HK-2 (cell line): ENCODE data around the gene MTHFSD.

ENCODE experiments used
- DNase-seq: peaks from one replicate; pipeline ENCODE4 v3.0.0-alpha.2; 2018; ENCODE audit not compliant: unreplicated experiment

MTHFSD gene

DNA sequence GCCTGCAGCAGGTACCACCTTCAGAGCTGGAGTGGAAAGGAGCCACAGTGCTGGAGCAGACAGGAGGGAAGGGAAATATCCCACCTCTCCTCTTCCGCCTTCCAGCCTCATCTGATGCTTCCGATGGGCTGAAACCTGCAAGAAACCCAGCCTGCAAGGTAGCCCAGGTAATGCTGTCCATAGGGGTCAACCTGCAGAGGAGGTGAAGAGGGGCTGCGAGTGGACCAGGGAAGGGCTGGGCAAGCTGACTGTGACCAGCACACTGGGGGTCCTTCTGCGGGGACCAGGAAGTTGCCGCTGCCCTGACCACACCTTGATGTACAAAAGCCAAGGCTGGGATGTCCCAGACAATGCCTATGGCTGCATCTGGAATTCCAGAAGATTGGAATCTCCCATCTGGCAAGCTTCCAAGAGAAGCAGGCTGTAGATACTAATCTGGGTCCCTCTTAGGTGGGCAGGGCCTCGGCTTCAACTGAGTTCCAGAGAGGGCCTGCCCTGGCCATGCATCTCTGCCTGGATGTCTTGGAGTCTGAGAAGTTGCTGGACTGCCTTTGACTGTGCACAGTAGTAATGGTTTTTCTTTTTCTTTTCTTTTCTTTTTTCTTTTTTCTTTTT lies 29.1 kb upstream of the MTHFSD start:
- no peak for DNase-seq

DNA sequence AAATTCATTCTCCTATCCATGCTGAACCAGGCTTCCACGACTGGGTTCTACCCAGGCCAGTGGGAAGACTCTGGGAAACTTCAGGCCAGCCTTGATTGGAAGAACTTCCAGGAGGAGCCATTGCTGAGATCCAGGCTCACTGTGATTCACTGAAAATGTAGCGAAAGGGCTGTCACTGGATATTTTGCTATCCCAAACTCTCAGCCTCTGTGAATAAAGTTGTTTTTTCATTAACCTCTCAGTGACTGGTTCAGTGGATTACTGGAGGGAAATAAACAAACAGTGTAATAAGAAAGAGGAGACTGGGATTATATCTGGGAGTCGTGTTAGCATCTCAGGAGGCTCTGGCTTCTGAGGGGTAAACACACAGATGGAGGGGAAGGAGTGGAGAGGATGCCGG lies 26.4 kb upstream of the MTHFSD start:
- no peak for DNase-seq

DNA sequence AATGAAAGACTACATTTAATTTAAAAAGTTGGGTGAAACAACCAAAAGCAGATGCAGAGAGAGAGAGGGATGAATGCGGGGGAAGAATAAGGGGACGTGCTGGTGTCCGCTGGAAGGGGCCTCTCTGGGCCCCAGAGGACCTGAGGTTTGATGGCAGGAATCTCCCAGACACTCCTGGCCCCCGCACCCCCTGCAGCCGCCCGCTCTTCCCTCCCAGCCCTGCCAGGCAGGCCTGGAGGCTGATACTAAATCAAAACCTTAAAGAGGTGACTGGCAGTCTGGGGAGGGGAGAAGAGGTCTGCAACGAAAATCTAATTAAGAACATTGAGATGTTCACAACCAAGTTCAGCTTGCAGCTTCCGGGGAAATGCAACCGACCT lies 25.7 kb upstream of the MTHFSD start:
- no peak for DNase-seq

DNA sequence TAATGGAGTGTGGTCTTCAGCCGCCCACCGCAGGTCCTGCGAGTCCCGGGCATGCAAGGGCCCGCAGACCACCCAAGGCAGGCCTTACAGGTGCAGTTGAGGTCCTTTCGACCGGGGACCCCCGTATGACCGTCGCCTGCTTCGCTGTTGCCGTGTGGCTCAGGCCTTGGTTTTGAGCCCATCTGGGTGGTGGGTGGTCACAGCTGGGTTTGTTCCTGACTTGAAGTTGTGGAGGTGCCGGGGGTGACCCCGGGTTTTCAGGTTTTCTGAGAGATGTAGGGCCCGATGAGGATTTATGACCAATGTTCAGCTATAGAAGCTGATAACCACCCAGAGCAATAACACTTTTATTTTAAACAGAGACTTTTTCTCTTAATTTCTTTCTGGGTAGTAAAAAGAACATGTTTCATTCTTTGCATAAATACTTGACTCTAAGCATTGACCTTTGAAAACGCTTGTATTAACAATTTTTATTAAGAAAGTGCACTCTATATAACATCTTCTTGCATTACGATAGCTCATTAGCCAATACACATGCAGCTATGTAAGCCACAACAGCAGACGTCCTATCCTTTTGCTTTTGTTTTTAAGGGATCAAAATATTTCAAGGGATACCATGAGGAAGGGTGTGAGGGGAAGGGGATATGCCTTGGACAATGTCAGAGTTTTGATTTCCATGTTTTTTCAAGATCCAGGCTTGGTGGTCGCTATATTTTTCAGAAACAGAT lies 25.2 kb upstream of the MTHFSD start:
- DNase-seq: no peak

DNA sequence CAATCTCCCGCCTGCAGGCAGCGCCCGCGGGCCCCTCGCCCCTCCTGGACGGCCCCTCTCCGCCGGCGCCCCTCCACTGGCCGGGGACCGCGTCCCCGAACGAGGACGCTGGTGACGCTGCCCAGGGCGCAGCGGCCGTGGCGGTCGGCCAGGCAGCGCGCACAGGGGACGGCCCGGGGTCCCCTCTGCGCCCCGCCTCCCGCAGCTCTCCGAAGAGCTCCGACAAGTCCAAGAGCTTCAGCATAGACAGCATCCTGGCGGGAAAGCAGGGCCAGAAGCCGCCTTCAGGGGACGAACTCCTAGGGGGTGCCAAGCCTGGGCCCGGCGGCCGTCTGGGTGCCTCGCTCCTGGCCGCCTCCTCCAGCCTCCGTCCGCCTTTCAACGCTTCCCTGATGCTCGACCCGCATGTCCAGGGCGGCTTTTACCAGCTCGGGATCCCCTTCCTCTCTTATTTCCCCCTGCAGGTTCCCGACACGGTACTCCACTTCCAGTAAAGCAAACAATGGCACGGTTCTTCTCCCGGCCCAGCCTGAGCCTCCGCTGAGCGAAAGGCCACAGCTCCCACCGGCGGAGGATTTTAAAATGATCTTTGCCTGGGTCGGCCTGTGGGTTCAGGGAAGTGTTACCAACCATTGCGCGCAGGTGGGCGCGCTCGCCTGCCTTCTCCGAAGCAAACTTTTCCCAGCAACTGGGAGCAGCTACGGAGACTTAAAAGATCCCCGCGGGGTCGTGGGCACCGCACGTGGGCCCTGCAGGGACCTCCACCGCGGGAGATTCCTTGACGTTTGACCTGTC lies 24.4 kb upstream of the MTHFSD start:
- DNase-seq: no peak

DNA sequence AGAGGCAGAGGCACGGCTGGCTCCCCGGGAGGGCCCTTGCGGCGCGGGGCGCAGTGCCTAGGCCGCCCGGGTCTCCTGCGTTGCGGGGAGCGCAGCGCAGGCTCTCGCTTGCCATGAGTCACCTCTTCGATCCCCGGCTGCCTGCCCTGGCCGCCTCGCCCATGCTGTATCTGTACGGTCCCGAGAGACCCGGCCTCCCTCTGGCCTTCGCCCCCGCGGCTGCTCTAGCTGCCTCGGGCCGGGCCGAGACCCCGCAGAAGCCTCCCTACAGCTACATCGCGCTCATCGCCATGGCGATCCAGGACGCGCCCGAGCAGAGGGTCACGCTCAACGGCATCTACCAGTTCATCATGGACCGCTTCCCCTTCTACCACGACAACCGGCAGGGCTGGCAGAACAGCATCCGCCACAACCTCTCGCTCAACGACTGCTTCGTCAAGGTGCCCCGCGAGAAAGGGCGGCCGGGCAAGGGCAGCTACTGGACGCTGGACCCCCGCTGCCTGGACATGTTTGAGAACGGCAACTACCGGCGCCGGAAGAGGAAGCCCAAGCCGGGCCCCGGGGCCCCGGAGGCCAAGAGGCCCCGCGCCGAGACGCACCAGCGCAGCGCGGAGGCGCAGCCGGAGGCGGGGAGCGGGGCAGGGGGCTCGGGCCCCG lies 23.7 kb upstream of the MTHFSD start:
- no peak for DNase-seq

DNA sequence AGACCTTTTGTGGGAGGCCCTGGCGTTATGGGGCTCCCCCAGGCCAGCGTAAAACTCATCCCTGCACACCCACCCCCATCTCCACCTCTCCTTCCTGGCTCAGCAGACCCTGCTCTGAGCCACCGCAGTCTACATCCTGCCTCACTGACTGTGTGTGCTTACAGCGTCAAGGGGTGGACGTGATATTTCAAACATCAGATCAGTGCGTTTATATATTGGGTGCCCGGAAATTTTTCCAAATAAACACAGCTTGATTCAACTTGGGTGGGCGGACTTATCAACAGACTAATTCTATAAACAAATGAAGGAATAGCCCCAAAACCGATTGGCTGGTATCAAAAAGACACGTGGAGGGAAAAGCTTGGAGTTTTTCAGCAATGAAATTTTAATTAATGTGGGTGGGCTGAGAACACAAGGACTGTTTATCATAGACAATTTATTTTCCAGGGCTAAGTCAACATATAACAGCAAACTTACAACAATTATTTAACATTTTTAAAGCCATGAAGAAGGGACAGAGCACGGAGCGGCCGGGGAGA lies 23.1 kb upstream of the MTHFSD start, which contains the start of gene FOXL1:
TSS of gene FOXL1 (plus strand) at position 489 of the 539 bp plus-strand sequence. CDS start 175 bp downstream, outside the sequence.
- no peak for DNase-seq

DNA sequence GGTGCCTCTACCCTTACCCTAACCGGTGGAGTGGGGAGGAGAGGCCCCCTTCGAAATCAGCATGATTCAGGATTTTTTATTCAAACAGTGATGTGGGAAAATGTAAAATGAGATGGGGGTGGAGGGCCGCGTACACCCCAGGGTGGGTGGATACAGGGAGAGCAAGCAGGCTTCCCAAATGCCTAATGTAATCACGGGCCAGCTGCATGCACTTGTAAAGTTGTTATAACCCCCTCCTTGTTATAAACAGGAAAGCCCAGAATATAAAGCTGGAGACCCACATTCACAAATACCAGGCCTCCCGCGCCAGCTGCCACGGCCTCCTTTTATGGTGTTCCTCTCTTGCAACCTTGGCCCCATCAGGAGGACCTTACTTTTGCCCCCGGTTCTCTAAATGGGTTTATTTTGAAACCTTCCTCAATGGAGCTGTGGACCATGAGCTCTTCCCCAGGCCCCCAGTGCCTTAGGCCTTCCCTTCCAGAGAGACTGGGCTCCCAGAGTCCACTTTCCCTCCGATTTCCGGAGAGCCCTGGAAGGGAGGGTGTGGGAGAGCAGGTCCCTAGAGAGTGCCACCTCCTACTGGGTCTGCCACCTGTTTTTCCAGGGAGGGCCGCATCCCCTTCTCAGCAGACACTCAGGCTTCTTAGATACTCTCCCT lies 22.4 kb upstream of the MTHFSD start:
- DNase-seq: no peak

DNA sequence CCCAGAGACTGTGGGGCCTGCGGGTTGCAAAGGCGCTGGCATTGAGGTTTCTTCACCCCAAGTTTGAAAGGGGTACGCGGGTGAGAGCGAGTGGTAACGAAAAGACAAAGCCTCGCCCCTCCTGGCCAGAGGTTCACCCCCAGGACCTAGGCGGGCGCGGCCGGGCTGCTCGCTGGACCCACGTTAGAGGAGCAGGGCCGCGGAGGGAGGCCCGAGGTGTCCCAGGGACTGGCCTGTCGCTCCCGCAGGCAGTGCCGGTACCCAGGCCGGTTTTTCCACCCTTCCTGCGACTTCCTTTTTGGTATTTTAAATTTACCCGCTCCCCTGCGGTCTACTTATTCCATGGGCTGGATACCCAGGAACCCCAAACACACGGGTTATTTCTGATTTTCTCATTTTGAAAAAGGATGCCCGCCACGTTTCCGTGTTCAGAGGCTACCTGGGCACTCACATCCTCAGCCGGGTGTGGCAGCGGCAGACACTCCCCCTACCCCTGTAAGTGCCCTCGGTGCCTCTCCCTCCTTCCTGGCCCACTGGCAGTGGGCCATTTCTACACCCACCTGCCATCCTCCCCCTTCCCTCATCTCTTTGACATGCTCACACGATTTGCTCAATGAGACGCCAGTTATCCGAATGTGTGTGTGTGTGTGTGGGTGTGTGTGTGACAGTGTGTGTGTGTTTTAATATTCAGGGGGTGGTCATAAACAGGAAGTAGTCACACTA lies 21.7 kb upstream of the MTHFSD start:
- peak; percentile 29 for DNase-seq

DNA sequence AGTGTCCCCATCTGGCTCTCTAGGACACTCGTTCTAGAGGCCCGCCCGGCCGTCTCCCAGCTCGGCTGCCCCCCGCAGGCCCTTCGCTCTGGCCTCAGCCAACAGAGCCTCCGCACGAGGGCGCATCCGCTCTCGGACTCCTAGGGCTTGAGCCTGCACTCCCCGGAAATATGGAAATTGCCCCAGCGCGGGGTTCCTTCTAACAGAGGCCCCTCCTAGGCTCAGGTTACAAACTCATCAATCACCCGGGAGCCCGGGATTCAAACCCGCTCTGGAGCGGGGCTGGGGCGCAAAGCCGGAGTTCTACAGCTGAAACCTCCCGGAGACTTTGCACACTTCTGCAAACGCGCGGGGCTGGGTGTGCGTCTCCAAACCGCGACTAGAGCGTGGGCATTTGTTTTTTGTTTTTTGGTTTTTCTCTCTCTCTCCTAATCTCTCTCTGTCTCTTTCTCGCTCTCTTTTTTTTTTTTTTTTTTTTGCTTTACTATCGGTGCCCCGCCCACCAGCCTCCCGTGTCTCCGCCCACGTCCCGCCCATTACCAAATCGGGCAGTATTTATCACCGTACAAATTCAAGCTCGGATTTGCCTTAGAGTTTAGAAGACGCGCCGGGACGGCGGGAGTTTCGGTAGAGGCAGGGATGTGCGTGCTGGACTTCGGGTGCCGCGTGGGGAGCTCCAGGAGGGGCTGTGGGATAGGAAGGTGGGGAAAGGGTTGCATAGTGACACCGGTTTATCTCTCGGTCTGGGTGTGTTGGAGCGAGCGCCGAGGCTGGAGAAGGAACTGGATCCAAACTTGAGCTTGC lies 20.9 kb upstream of the MTHFSD start:
- DNase-seq: peak; percentile 93

DNA sequence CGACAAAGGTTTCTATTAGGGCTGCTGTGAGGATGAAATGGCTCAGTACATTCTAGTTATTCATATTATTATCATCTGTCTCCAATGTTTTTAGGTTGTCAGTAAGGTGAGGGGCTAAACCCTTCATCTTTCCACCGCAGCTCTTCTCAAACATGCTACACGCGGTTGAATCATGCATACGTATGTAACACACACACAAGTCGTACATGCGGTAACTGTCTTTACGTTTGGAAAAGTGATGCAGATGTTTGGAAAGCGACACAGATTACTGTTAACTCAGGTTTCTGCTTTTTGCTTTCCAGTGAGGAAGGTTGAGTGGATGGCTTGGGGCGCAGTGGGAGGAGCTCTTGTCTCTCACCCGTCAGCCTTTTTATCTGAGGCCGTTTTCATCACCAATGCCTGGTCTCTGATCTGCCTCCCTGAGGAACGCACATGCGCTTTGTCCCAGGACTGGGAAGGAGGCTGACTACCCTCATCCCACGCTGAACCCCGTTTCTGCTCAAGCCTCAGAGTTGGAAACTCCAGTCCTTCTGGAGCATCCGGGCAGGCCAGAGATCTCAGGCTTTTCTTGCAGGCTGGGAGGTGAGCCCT lies 20.2 kb upstream of the MTHFSD start:
- no peak for DNase-seq

DNA sequence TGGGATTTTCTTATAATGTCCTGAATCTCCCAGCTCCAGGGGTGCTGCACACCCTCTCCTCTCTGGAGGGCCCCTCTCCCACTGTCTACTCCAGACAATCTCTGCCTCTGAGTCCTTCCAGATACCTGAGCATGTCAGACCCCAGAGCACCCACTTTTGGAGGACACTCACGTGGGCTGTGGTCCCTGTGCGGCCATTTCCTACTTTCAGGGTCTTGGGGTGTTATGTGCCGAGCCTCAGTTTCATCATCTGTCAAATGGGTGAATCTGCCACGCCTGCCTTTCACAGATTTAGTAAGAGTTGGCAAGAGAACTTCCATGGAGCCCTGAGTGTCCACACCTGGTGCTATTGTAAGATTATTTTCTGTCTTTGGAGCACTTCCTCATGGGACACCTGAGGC lies 19.6 kb upstream of the MTHFSD start:
- no peak for DNase-seq

DNA sequence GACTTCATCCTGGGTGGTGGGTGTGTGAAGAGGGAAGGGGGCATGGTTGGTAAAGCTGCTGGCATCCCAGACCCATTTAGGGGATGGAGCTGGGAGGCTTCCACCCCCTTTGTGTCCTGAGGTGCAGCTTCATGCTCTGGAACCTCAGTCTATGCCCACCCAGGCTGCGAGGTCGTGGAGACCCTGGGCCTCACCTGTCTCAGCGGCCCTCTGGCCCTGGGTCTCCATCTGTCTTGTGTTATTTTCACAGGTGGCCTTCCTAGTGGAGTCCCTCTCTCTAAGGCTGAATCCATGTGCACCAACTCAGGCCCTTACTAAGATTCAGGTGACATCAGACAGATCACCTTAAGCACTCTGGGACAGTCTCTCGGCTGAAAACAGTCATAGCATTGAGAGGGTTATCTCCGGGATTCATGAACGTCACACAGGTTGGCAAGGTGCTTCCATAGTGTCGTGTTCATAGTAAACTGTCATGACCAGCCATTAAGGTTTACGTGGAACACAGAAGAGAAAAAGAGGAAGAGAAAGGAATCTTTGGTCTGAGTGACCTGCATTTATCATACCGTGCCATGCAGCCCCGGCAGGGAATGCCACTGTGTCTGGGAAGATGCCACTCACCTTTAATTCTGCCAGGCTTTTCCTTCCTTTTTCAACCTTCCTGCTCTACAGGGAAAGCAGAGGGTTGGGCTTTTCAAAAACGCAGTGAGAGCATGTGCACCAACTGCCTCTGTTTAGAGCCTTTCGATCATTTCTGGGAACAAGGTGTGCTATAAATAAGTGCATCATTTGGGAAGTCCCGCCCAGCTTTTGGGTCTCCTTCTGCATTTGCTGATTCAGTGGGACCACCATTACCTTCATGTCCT lies 18.8 kb upstream of the MTHFSD start:
- no peak for DNase-seq

DNA sequence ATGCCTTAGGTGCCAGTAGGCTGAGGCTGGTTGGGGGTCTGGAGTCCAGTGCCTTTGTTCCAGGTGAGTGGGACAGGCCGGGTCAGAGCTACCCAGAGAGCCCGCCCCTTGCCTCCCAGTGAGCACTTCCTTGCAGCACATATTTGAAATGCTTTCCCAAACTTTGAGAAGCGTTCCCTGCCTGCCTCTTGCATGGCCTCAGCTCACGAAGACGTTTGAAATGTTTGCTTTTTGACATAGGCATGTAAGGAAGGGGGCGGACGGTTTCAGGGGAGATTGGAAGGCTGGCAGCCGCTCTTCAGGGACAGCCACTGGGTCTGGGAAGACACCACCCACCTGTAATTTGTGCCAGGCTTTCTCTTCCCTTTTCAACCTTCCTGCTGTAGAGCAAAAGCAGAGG lies 18.2 kb upstream of the MTHFSD start:
- no peak for DNase-seq

DNA sequence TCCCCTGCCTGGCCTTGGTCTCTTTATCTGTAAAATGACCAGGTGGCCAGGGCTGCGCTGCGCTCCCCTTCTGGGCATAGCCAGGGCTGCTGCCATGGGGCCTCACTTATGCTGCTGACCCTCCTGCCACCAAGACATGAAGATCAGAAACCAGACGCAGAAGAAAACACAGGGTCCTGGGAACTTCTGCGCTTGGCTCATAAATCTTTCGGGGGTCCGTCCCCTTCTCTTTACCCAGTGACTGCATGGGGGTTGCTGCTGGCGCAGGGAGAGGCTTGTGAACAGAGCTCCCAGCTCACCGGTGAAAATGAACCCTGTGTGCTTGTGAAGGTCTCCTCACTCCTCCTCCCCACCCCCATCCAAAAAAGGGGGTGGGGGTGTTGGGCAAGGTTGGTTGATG lies 17.6 kb upstream of the MTHFSD start:
- no peak for DNase-seq

DNA sequence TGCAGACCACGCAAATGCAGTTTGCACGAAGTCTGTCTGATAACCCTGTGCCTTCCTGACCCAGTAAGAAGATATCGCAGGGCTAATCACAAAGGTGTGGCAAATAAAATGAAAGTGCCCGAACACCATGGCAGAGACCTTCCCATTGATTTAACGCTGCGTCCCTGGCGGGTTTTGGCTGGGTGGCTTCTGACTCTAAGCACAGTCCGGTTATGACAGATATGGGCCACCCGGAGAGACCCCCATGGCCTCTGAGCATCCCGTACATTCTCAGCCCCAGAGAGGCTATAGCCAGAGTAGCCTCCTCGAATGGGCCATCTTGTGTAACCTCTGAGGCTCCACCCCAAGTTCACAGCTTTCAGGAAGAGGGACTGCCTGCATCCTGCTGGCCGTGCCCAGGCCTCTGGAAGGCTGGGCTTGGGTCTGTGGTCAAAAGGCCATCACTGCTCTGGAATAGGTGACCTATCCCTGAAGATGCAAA lies 17.0 kb upstream of the MTHFSD start:
- no peak for DNase-seq

DNA sequence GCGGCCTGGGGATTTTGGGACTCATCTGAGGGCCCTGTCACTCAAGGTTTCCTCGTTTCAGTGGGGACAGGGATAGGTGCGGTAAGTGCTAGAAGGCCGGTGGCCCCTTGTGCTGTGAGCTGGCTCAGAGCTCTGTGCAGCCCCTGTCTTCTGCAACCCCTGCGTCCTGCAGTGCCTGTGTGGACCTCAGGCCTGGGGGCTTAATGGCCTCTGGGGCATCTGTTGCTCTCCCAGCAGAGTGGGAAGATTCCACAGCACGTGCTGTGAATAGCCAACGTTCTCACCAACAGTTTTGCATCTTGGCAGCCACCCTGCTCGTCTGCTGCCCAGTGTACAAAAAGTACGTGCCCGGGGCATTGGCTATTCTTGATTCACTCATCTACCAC lies 16.5 kb upstream of the MTHFSD start:
- no peak for DNase-seq
